MG63 (cell line): ENCODE data around the gene MPC1L. TPM values are rescaled to one million over a fixed set of nuclear protein-coding genes. Genes with fewer than 3 reads are reported as not detected.

Experiments used
- DNase-seq: peaks from one replicate; pipeline ENCODE4 v3.0.0-alpha.2; 2020
- H3K27me3 ChIP-seq: fragments of 250-450 bp; sonication (Bioruptor Pico); 2 replicates; pipeline ENCODE4 v1.5.1; 2020; ENCODE audit warnings: mild to moderate bottlenecking, moderate library complexity
- H3K36me3 ChIP-seq: fragments of 250-450 bp; sonication (Bioruptor Pico); 2 replicates; pipeline ENCODE4 v1.5.1; 2020; ENCODE audit warnings: mild to moderate bottlenecking, moderate library complexity
- H3K4me3 ChIP-seq: fragments of 250-450 bp; sonication (Bioruptor Pico); 2 replicates; pipeline ENCODE4 v1.5.1; 2020; ENCODE audit warnings: mild to moderate bottlenecking, moderate library complexity
- H3K9me3 ChIP-seq: fragments of 250-450 bp; sonication (Bioruptor Pico); 2 replicates; pipeline ENCODE4 v1.5.1; 2020; ENCODE audit warnings: mild to moderate bottlenecking, moderate library complexity
- total RNA-seq: library from RNA; depleted of rRNA; stranded (reverse); fragments of >200 nt; shearing (Covaris generic); gene quantifications from 2 replicates; pipeline ENCODE4 v1.2.3, GENCODE V29; 2014; ENCODE audit warnings: low replicate concordance; rRNA removed

The MPC1L gene
- total RNA-seq, 1 experiment from 2014 or later: not detected

GRCh38 chrX:40661489-40661888 is 38.3 kb downstream of the MPC1L start:
- Histone ChIP-seq H3K4me3 (no peak overlapping the region), H3K36me3 (0 out of 2 replicates have a peak, but pooled peaks cover 3% of the 10 kb centered on the region), H3K27me3 (no peaks in the 10 kb centered on the region), H3K9me3 (no peaks in the 10 kb centered on the region)
- no peak for DNase-seq

GRCh38 chrX:40663078-40663740 is 40.0 kb downstream of the MPC1L start:
- H3K36me3 ChIP-seq: 0 out of 2 replicates have a peak, but pooled peaks cover 3% of the 10 kb centered on the region
- no peak overlapping the region for H3K4me3 ChIP-seq
- H3K9me3 ChIP-seq: no peaks in the 10 kb centered on the region
- no peaks in the 10 kb centered on the region for H3K27me3 ChIP-seq
- no peak for DNase-seq

GRCh38 chrX:40663880-40664630 is 40.8 kb downstream of the MPC1L start:
- H3K9me3 ChIP-seq: no peaks in the 10 kb centered on the region
- no peak overlapping the region for H3K4me3 ChIP-seq
- H3K27me3 ChIP-seq: no peaks in the 10 kb centered on the region
- no peak for DNase-seq
- H3K36me3 ChIP-seq: 0 out of 2 replicates have a peak, but pooled peaks cover 3% of the 10 kb centered on the region

- H3K4me3 ChIP-seq: no peak overlapping the region
- H3K36me3 ChIP-seq: peaks cover 10% of the 10 kb centered on the region
- peak; percentile 13 for DNase-seq
- H3K9me3 ChIP-seq: no peaks in the 10 kb centered on the region
- no peaks in the 10 kb centered on the region for H3K27me3 ChIP-seq
Measured at GRCh38 chrX:40671126-40671525, 47.9 kb downstream of the MPC1L start.

Other genes with a start within 250 kb of the MPC1L start
- gene ATP6AP2, start 42.5 kb upstream of the MPC1L start, total RNA-seq: 132 and 174 TPM in 2 replicates
- gene CXorf38, start 24.1 kb downstream of the MPC1L start, total RNA-seq: 21.8 and 22.8 TPM in 2 replicates
- 4.5 and 25.9 TPM in 2 replicates for gene MED14, start 112.1 kb downstream of the MPC1L start, total RNA-seq